T-helper 22 cell (primary cell): ENCODE measurements around the gene USP31.

ENCODE experiments used
- DNase-seq: peaks from one replicate; pipeline ENCODE4 v3.0.0-alpha.2; 2020; ENCODE audit warnings: low read depth

USP31 gene

GRCh38 chr16:23059433-23059832 is 89.8 kb downstream of the USP31 start:
- DNase-seq: no peak

- no peak for DNase-seq
Observed at GRCh38 chr16:23058576-23058975, 90.7 kb downstream of the USP31 start.

GRCh38 chr16:23057013-23057596 is 92.1 kb downstream of the USP31 start:
- DNase-seq: no peak

- no peak for DNase-seq
Observed at GRCh38 chr16:23055481-23055880, 93.8 kb downstream of the USP31 start.

GRCh38 chr16:23052908-23053580 is 96.2 kb downstream of the USP31 start:
- DNase-seq: no peak

- no peak for DNase-seq
Observed at GRCh38 chr16:23052221-23052620, 97.0 kb downstream of the USP31 start.

- no peak for DNase-seq
Observed at GRCh38 chr16:23051587-23051986, 97.7 kb downstream of the USP31 start.

GRCh38 chr16:23048164-23048563 is 101.1 kb downstream of the USP31 start:
- no peak for DNase-seq

GRCh38 chr16:23045025-23045424 is 104.2 kb downstream of the USP31 start:
- no peak for DNase-seq

- no peak for DNase-seq
Observed at GRCh38 chr16:23040246-23040645, 109.0 kb downstream of the USP31 start.

GRCh38 chr16:23039118-23039517 is 110.1 kb downstream of the USP31 start:
- DNase-seq: no peak

GRCh38 chr16:23035240-23035639 is 114.0 kb downstream of the USP31 start:
- DNase-seq: no peak

- no peak for DNase-seq
Observed at GRCh38 chr16:23031508-23032098, 117.6 kb downstream of the USP31 start.

- DNase-seq: no peak
Observed at GRCh38 chr16:23029733-23030420, 119.4 kb downstream of the USP31 start.

- DNase-seq: no peak
Observed at GRCh38 chr16:23027386-23027785, 121.9 kb downstream of the USP31 start.

GRCh38 chr16:23026784-23027362 is 122.4 kb downstream of the USP31 start:
- DNase-seq: no peak

GRCh38 chr16:23025692-23026307 is 123.5 kb downstream of the USP31 start:
- no peak for DNase-seq

- DNase-seq: no peak
Observed at GRCh38 chr16:23024044-23024443, 125.2 kb downstream of the USP31 start.

GRCh38 chr16:23020084-23020483 is 129.2 kb downstream of the USP31 start:
- DNase-seq: no peak

GRCh38 chr16:23016368-23016767 is 132.9 kb downstream of the USP31 start:
- no peak for DNase-seq

- DNase-seq: no peak
Observed at GRCh38 chr16:23015580-23015979, 133.7 kb downstream of the USP31 start.

GRCh38 chr16:23014592-23014991 is 134.7 kb downstream of the USP31 start:
- DNase-seq: no peak
